ENCODE data around the gene SAYSD1. TPM values are rescaled to one million over a fixed set of nuclear protein-coding genes. Genes with fewer than 3 reads are reported as not detected.

Gene SAYSD1
- total and polyA plus RNA-seq, 7 donors = 4.8 to 12.4 (median 5.8) TPM

DNA sequence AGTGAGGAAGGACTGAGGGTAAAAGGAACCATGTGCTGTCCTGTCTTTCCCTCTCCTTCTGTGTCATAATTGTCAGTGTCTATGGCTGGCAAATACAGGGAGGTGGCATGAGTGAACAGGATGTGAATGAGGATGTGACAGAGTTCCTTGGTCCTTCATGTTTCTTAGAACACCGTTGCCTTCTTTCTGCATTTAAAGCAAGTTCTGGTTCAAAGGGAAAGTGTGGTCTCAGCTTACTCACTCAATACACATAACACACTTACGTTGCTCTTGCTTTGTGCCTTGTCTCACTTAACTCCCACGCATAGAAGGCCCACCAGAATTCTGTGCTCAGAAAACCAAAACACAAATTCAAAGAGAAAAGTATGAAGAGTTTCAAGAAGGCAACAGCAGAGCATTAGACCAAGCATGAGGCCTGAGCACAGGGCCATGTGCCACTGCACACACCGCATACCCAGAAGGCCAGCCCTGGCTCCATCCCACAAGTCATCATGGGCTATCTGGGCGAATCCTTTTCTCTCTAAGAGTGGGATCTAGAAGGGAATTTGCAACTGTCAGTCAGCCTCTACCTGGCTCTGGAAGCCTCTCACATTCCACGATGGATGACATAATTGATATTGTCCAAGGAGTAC is 38.9 kb upstream of the SAYSD1 start:
- 83 to 88% (median 87%) methylated on average over 6 of the region's 6 CpGs for WGBS, 3 donors
- DNase-seq = no peak
- H3K4me1 ChIP-seq = no peaks in the 10 kb centered on the region
- H3K36me3 ChIP-seq (ENCODE audit: insufficient read depth in 1 of 2, low read depth in 1 of 2) = no peaks in the 10 kb centered on the region
- no peak for ATAC-seq
- no peak overlapping the region for H3K27ac ChIP-seq
- no peak overlapping the region for H3K4me3 ChIP-seq
- no peaks in the 10 kb centered on the region for H3K9me3 ChIP-seq
- TF ChIP-seq, protein P1, sequence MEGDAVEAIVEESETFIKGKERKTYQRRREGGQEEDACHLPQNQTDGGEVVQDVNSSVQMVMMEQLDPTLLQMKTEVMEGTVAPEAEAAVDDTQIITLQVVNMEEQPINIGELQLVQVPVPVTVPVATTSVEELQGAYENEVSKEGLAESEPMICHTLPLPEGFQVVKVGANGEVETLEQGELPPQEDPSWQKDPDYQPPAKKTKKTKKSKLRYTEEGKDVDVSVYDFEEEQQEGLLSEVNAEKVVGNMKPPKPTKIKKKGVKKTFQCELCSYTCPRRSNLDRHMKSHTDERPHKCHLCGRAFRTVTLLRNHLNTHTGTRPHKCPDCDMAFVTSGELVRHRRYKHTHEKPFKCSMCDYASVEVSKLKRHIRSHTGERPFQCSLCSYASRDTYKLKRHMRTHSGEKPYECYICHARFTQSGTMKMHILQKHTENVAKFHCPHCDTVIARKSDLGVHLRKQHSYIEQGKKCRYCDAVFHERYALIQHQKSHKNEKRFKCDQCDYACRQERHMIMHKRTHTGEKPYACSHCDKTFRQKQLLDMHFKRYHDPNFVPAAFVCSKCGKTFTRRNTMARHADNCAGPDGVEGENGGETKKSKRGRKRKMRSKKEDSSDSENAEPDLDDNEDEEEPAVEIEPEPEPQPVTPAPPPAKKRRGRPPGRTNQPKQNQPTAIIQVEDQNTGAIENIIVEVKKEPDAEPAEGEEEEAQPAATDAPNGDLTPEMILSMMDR (IDR thresholded peaks at IDR 0.05) = no peak
- peaks cover 0 to 18% (median 0%) of the 10 kb centered on the region in 3 donors for H3K27me3 ChIP-seq (ENCODE audit: insufficient read depth in 3 of 3, low read length in 2 of 3)
- intact Hi-C loops (cut with DNase I) = no loop called here

DNA sequence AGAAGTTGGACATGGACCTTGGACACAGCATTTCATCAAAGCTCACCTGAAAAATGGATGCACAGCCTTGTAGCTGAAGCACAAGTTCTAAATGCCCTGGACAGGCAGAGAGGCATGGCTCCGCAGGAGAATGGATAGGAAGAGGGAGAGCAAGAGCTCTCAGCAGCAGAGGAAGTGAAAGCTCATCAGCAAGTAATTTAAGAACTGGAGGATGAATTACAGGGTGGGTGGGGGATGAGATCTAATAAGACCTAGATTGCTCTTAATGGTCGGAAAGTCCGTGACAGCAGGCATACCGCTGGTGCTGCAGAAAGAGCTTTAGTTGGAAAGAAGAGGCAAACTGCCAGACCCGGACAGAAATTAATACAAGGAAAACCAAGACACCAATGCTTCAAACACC is 37.3 kb upstream of the SAYSD1 start:
- Histone ChIP-seq H3K27ac (no peak overlapping the region), H3K36me3 (ENCODE audit: insufficient read depth in 1 of 2, low read depth in 1 of 2) (no peaks in the 10 kb centered on the region), H3K9me3 (no peaks in the 10 kb centered on the region), H3K27me3 (ENCODE audit: insufficient read depth in 3 of 3, low read length in 2 of 3) (peaks cover 0 to 24% (median 0%) of the 10 kb centered on the region in 3 donors), H3K4me3 (no peak overlapping the region), H3K4me1 (no peaks in the 10 kb centered on the region)
- TF ChIP-seq, protein P1 (IDR thresholded peaks at IDR 0.05) = no peak
- ATAC-seq (no peak), DNase-seq (no peak)
- 16 to 27% (median 22%) methylated on average over 5 of the region's 5 CpGs for WGBS, 3 donors
- intact Hi-C loops (cut with DNase I) = no loop called here

DNA sequence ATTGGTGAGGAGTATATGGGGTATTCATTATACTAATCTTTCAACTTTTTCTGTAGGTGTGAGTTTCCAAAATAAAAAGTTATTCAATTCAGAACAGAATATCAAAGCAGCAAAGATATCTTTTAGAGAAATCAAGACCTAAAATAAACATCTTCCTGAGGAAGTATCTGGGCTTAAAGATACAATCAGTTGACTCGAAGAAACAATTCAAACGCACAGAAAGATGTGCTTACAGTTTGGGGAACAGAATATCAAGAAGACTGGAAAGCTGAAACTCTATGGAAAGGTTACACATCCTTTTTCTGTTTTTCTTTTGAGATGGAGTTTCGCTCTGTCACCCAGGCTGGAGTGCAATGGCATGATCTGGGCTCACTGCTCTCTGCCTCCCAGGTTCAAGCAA is 36.2 kb upstream of the SAYSD1 start:
- Histone ChIP-seq H3K27me3 (ENCODE audit: insufficient read depth in 3 of 3, low read length in 2 of 3) (peaks cover 0 to 24% (median 0%) of the 10 kb centered on the region in 3 donors), H3K27ac (no peak overlapping the region), H3K4me3 (no peak overlapping the region), H3K36me3 (ENCODE audit: insufficient read depth in 1 of 2, low read depth in 1 of 2) (no peaks in the 10 kb centered on the region), H3K4me1 (no peaks in the 10 kb centered on the region), H3K9me3 (no peaks in the 10 kb centered on the region)
- TF ChIP-seq, protein P1 (IDR thresholded peaks at IDR 0.05) = no peak
- 65 to 76% (median 68%) methylated on average over 3 of the region's 3 CpGs for WGBS, 3 donors
- intact Hi-C loops (cut with DNase I) = no loop called here
- ATAC-seq = no peak
- DNase-seq = no peak

DNA sequence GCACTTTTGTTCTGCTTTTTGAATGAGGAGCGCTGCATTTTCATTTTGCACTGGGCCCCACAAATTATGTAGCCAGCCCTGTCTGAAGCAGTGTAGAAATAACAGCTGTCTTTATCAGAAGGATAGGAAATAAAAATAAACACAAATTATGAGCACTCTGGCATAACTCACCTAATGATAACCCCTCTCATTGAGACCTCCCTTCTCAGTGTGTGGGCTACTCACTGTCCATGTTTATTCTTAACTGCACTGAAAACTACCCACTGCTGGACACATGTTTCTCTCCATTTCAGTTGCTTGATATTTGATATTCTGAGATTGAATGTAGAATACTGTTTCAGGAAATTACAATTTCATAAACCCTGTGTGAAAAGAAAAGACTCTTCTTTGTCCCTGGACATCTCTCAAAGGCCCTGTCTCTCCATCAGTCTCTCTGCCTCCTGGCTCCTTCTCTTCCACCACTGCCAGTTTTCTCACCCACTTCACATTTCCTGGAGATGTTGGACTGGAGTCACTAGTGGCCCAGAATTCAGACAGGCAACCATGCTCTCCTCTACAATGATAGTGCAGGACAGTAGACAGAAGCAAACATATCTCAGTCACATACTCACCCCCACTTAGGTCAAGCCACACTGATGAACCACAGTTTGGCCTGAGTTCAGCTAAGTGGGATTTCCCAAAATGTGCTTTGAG is 29.6 kb upstream of the SAYSD1 start:
- TF ChIP-seq, protein P1 (IDR thresholded peaks at IDR 0.05) = no peak
- no peaks in the 10 kb centered on the region for H3K36me3 ChIP-seq (ENCODE audit: insufficient read depth in 1 of 2, low read depth in 1 of 2)
- DNase-seq = no peak
- H3K9me3 ChIP-seq = no peaks in the 10 kb centered on the region
- H3K27ac ChIP-seq = no peak overlapping the region
- no peak for ATAC-seq
- 91 to 100% (median 95%) methylated on average over 1 of the region's 1 CpG for WGBS, 3 donors
- H3K4me3 ChIP-seq = no peak overlapping the region
- intact Hi-C loops (cut with DNase I) = no loop called here
- H3K4me1 ChIP-seq = no peaks in the 10 kb centered on the region
- H3K27me3 ChIP-seq (ENCODE audit: insufficient read depth in 3 of 3, low read length in 2 of 3) = peaks cover 0 to 19% (median 1%) of the 10 kb centered on the region in 3 donors
